Left ventricle myocardium inferior (tissue), 1 donor: ENCODE measurements around the gene RPL13. TPM values are rescaled to one million over a fixed set of nuclear protein-coding genes. Genes with fewer than 3 reads are reported as not detected.

Source experiments
- DNase-seq: peaks from one replicate; pipeline ENCODE4 v3.0.0-alpha.2; 2020
- H3K27ac ChIP-seq: fragments of 200-600 bp; replicated peaks from 2 replicates; pipeline ENCODE4 v1.8.0; 2021
- H3K27me3 ChIP-seq: fragments of 200-600 bp; 2 replicates; pipeline ENCODE4 v1.8.0; 2021; ENCODE audit warnings: low read depth
- H3K36me3 ChIP-seq: fragments of 200-600 bp; 2 replicates; pipeline ENCODE4 v1.8.0; 2021
- H3K4me1 ChIP-seq: fragments of 200-600 bp; 2 replicates; pipeline ENCODE4 v1.8.0; 2021
- H3K4me3 ChIP-seq: fragments of 200-600 bp; 2 replicates; pipeline ENCODE4 v1.8.0; 2021; ENCODE audit warnings: mild to moderate bottlenecking, moderate library complexity
- H3K9me3 ChIP-seq: fragments of 200-600 bp; replicated peaks from 2 replicates; pipeline ENCODE4 v1.8.0; 2021
- CTCF ChIP-seq: fragments of 200-600 bp; IDR thresholded peaks from 2 replicates; pipeline ENCODE4 v1.8.0; 2021; ENCODE audit warnings: antibody characterized with exemption, mild to moderate bottlenecking, borderline replicate concordance
- intact Hi-C: fragments of 100-400 bp; cut with micrococcal nuclease; formaldehyde crosslinking; loops from one replicate; pipeline ENCODE4 v1.11.0; 2022
- total RNA-seq: library from RNA; stranded (reverse); fragmentation: NEBNext Ultra II Directional; extraction: Animal tissue kit (Norgen Biotek cat#: 25700); gene quantifications from one replicate; pipeline ENCODE4 v1.2.1, GENCODE V29; 2021
- donor health status: DM: no; HTN: yes; CAD: no; lungs with severe emphysema.

The RPL13 gene
- total RNA-seq, 1 donor from 2014 or later = 1,030 TPM

GRCh38 chr16:89607937-89608740 lies 47.7 kb downstream of the RPL13 start:
- TF ChIP-seq CTCF = no peak
- Histone ChIP-seq H3K4me3 (no peak overlapping the region), H3K27ac (no peak overlapping the region), H3K9me3 (no peaks in the 10 kb centered on the region), H3K36me3 (no peaks in the 10 kb centered on the region), H3K4me1 (no peaks in the 10 kb centered on the region), H3K27me3 (peaks cover 67% of the 10 kb centered on the region)
- intact Hi-C loops = no loop called here
- no peak for DNase-seq

GRCh38 chr16:89610108-89610453 lies 49.6 kb downstream of the RPL13 start:
- H3K9me3 ChIP-seq = no peaks in the 10 kb centered on the region
- no peaks in the 10 kb centered on the region for H3K4me1 ChIP-seq
- no peak for TF ChIP-seq CTCF
- H3K36me3 ChIP-seq = no peaks in the 10 kb centered on the region
- no peak for DNase-seq
- H3K4me3 ChIP-seq = no peak overlapping the region
- H3K27me3 ChIP-seq = peaks cover 73% of the 10 kb centered on the region
- no peak overlapping the region for H3K27ac ChIP-seq
- intact Hi-C loops = no loop called here

GRCh38 chr16:89612415-89613166 lies 52.1 kb downstream of the RPL13 start:
- no peak for DNase-seq
- intact Hi-C loops = no loop called here
- Histone ChIP-seq H3K4me3 (no peak overlapping the region), H3K36me3 (no peaks in the 10 kb centered on the region), H3K27ac (no peak overlapping the region), H3K27me3 (peaks cover 68% of the 10 kb centered on the region), H3K4me1 (peaks cover 10% of the 10 kb centered on the region), H3K9me3 (no peaks in the 10 kb centered on the region)
- no peak for TF ChIP-seq CTCF

- no peak for TF ChIP-seq CTCF
- no peak for DNase-seq
- Histone ChIP-seq H3K4me1 (peaks cover 10% of the 10 kb centered on the region), H3K4me3 (no peak within 1 kb of the TSS), H3K36me3 (no peaks in the 10 kb centered on the region), H3K27me3 (peaks cover 69% of the 10 kb centered on the region), H3K9me3 (no peaks in the 10 kb centered on the region), H3K27ac (no peak within 1 kb of the TSS)
- intact Hi-C loops = no loop called here
Observed at GRCh38 chr16:89613231-89613953, 52.9 kb downstream of the RPL13 start, which contains the start of gene DPEP1. DPEP1 (plus strand) TSS chr16:89613642; CDS start chr16:89630411, 16,769 bp downstream.

GRCh38 chr16:89613954-89614459 lies 53.5 kb downstream of the RPL13 start:
- Histone ChIP-seq H3K4me1 (peaks cover 10% of the 10 kb centered on the region), H3K9me3 (no peaks in the 10 kb centered on the region), H3K27me3 (peaks cover 67% of the 10 kb centered on the region), H3K27ac (no peak overlapping the region), H3K36me3 (no peaks in the 10 kb centered on the region), H3K4me3 (no peak overlapping the region)
- no peak for TF ChIP-seq CTCF
- DNase-seq = no peak
- intact Hi-C loops = no loop called here
